ENCODE measurements around the gene ECEL1. TPM values are rescaled to one million over a fixed set of nuclear protein-coding genes. Genes with fewer than 3 reads are reported as not detected.

ECEL1 gene
- total RNA-seq, 1 experiment from 2014 or later: not detected

DNA sequence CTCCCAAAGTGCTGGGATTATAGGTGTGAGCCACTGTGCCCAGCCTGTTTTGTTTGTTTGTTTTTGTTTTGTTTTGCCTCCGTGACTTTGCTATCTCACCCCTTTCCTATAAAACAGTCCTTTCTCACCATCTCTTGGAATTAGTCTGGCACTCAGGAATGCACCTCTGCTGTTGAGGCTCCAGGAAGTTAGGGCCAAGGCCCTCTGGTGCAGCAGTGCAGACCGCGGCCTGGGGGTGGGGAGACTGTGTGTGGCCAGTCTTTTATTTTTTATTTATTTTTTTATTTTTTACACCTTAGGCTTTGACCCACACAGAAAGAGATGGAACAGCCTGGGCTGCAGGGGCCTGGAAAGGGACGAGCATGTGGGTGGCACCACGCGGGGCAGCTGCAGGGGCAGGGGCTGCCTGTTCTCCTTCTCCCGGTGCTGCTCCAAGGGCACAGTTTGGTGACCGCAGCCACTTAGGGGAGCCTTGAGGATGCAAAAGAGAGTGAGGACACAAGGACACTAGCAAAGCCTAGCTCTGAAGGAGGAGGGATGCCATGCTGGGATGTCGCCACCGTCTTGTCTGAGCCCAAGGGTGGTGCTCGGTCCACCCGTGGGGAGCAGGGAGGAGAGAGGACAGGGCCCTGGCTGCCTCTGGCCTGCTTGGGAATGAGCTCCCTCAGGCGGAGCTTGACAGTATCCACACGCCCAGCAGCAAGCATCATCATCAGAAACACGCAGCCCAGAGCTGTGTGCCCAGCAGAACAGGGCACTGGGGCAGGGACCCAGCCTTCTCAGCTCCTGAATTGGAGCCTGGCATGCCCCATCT is 51.0 kb downstream of the ECEL1 start:
- Histone ChIP-seq H3F3A (ENCODE audit: insufficient read depth, low read depth) (no peaks in the 10 kb centered on the region), H3K27me3 (ENCODE audit: insufficient read depth, low read depth) (no peaks in the 10 kb centered on the region), H2AFZ (no peak overlapping the region), H3K4me2 (peak overlapping the region; percentile 11; the same call in 1 of the 2 replicates), H4K20me1 (ENCODE audit: insufficient read depth) (no peaks in the 10 kb centered on the region), H3K79me2 (ENCODE audit: low read depth) (no peaks in the 10 kb centered on the region), H3K9me2 (ENCODE audit: insufficient read depth) (no peaks in the 10 kb centered on the region), H3K4me3 (no peak overlapping the region), H3K9me3 (ENCODE audit: insufficient read depth, low read depth) (no peaks in the 10 kb centered on the region), H3K36me3 (ENCODE audit: low read depth) (no peaks in the 10 kb centered on the region), H3K4me1 (replicated peaks; ENCODE audit: insufficient read depth) (peaks cover 10% of the 10 kb centered on the region), H3K27ac (peak overlapping the region; percentile 67; the same call in 1 of the 2 replicates)
- intact Hi-C loops (cut with micrococcal nuclease; ENCODE audit: unreplicated experiment): loop anchor here (5.0 kb wide), 3 partner anchors 49 to 109 kb away; no protein-coding TSS in a partner anchor
- ChIA-PET CTCF (interaction anchor here (0.6 to 0.7 kb wide), 2 partner anchors 11 to 266 kb away, joined by 3 read pairs; no protein-coding TSS in a partner anchor), POLR2A (ENCODE audit: unreplicated experiment) (no interaction called here)
- TF ChIP-seq, protein P1, sequence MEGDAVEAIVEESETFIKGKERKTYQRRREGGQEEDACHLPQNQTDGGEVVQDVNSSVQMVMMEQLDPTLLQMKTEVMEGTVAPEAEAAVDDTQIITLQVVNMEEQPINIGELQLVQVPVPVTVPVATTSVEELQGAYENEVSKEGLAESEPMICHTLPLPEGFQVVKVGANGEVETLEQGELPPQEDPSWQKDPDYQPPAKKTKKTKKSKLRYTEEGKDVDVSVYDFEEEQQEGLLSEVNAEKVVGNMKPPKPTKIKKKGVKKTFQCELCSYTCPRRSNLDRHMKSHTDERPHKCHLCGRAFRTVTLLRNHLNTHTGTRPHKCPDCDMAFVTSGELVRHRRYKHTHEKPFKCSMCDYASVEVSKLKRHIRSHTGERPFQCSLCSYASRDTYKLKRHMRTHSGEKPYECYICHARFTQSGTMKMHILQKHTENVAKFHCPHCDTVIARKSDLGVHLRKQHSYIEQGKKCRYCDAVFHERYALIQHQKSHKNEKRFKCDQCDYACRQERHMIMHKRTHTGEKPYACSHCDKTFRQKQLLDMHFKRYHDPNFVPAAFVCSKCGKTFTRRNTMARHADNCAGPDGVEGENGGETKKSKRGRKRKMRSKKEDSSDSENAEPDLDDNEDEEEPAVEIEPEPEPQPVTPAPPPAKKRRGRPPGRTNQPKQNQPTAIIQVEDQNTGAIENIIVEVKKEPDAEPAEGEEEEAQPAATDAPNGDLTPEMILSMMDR (conservative IDR thresholded peaks at IDR 0.05): no peak
- TF ChIP-seq EZH2 (IDR thresholded peaks at IDR 0.05; ENCODE audit: low read depth): no peak
- BruUV-seq (replicated peaks): no TSS peak
- DNase-seq: peak in 1 of 2 experiments; percentile 80

DNA sequence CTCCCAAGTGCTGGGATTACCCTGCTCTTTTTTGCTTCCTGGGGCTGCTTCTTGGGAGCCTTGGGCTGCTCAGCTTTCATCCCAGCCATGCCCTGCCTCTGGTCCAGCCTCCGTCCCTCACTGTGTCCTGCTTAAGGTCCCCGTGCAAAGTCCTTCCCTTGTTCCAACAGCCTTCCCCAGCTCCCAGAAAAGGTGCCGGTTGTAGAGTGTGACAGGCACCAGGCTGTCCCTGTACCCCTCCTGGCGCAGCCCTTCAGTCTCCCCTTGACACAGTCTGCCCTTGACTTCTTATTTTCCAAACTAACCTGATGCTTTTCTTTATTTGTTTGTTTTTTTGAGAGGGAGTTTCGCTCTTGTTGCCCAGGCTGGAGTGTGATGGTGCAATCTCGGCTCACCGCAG is 51.8 kb downstream of the ECEL1 start:
- H3K4me1 ChIP-seq (replicated peaks; ENCODE audit: insufficient read depth): peaks cover 10% of the 10 kb centered on the region
- intact Hi-C loops (cut with micrococcal nuclease; ENCODE audit: unreplicated experiment): loop anchor here (5.0 kb wide), 3 partner anchors 49 to 109 kb away; no protein-coding TSS in a partner anchor
- H4K20me1 ChIP-seq (ENCODE audit: insufficient read depth): no peaks in the 10 kb centered on the region
- no TSS peak for BruUV-seq (replicated peaks)
- H3K4me3 ChIP-seq: no peak overlapping the region
- peak overlapping the region; percentile 67 for H3K27ac ChIP-seq
- TF ChIP-seq, protein P1 (conservative IDR thresholded peaks at IDR 0.05): no peak
- DNase-seq: no peak
- no peaks in the 10 kb centered on the region for H3K27me3 ChIP-seq (ENCODE audit: insufficient read depth, low read depth)
- H3K9me3 ChIP-seq (ENCODE audit: insufficient read depth, low read depth): no peaks in the 10 kb centered on the region
- H3K36me3 ChIP-seq (ENCODE audit: low read depth): no peaks in the 10 kb centered on the region
- H3K79me2 ChIP-seq (ENCODE audit: low read depth): no peaks in the 10 kb centered on the region
- no peaks in the 10 kb centered on the region for H3K9me2 ChIP-seq (ENCODE audit: insufficient read depth)
- no peak overlapping the region for H2AFZ ChIP-seq
- ChIA-PET POLR2A (ENCODE audit: unreplicated experiment) (no interaction called here), CTCF (no interaction called here)
- no peaks in the 10 kb centered on the region for H3F3A ChIP-seq (ENCODE audit: insufficient read depth, low read depth)
- peak overlapping the region; percentile 11; the same call in 1 of the 2 replicates for H3K4me2 ChIP-seq

DNA sequence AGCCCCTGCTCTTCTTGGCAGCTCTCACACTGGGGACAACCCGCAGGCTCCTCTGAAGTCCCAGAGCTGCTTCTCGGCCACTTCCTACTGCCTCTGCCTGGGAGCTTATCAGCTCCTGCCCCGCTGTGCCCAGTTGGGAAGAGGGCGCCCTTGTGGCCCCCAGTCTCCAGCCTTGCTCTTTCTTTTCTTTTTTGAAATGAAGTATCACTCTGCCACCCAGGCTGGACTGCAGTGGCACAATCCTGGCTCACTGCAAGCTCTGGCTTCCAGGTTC is 52.3 kb downstream of the ECEL1 start:
- Histone ChIP-seq H3K9me3 (ENCODE audit: insufficient read depth, low read depth) (no peaks in the 10 kb centered on the region), H3K27ac (no peak overlapping the region), H3K4me2 (no peak overlapping the region), H3K4me3 (no peak overlapping the region), H3K36me3 (ENCODE audit: low read depth) (no peaks in the 10 kb centered on the region), H4K20me1 (ENCODE audit: insufficient read depth) (no peaks in the 10 kb centered on the region), H2AFZ (no peak overlapping the region), H3K4me1 (replicated peaks; ENCODE audit: insufficient read depth) (peaks cover 10% of the 10 kb centered on the region), H3K9me2 (ENCODE audit: insufficient read depth) (no peaks in the 10 kb centered on the region), H3K79me2 (ENCODE audit: low read depth) (no peaks in the 10 kb centered on the region), H3F3A (ENCODE audit: insufficient read depth, low read depth) (no peaks in the 10 kb centered on the region), H3K27me3 (ENCODE audit: insufficient read depth, low read depth) (no peaks in the 10 kb centered on the region)
- ChIA-PET POLR2A (ENCODE audit: unreplicated experiment) (interaction anchor here (0.6 kb wide), 1 partner anchor 49 kb away, joined by 15 read pairs; no protein-coding TSS in a partner anchor), CTCF (no interaction called here)
- intact Hi-C loops (cut with micrococcal nuclease; ENCODE audit: unreplicated experiment): loop anchor here (5.0 kb wide), 3 partner anchors 48 to 108 kb away; no protein-coding TSS in a partner anchor
- no peak for DNase-seq
- no TSS peak for BruUV-seq (replicated peaks)
- TF ChIP-seq, protein P1 (conservative IDR thresholded peaks at IDR 0.05): no peak
- no peak for TF ChIP-seq EZH2 (IDR thresholded peaks at IDR 0.05; ENCODE audit: low read depth)

Measured in PC-9 (cell line).